GM21515 (cell line): Measurements from ENCODE around the gene CAMK1D.

Source experiments
- ATAC-seq: cut with Tn5 transposase; IDR thresholded peaks from one replicate; pipeline ENCODE4 v1.9.1; 2021; ENCODE audit not compliant: unreplicated experiment

The CAMK1D gene

GRCh38 chr10:12397941-12398340 is 48.6 kb downstream of the CAMK1D start:
- no peak for ATAC-seq

- ATAC-seq, result no peak
Measured at GRCh38 chr10:12400266-12400931, 51.1 kb downstream of the CAMK1D start.

- ATAC-seq, result no peak
Measured at GRCh38 chr10:12401466-12401865, 52.1 kb downstream of the CAMK1D start.

GRCh38 chr10:12403119-12403518 is 53.8 kb downstream of the CAMK1D start:
- no peak for ATAC-seq

- no peak for ATAC-seq
Measured at GRCh38 chr10:12405342-12406320, 56.3 kb downstream of the CAMK1D start.

GRCh38 chr10:12406764-12407400 is 57.5 kb downstream of the CAMK1D start:
- ATAC-seq, result no peak

- no peak for ATAC-seq
Measured at GRCh38 chr10:12408472-12408871, 59.1 kb downstream of the CAMK1D start.

GRCh38 chr10:12409161-12409560 is 59.8 kb downstream of the CAMK1D start:
- ATAC-seq, result no peak

- no peak for ATAC-seq
Measured at GRCh38 chr10:12409613-12410012, 60.3 kb downstream of the CAMK1D start.

GRCh38 chr10:12412666-12413368 is 63.5 kb downstream of the CAMK1D start:
- no peak for ATAC-seq

- no peak for ATAC-seq
Measured at GRCh38 chr10:12413369-12413711, 64.0 kb downstream of the CAMK1D start.

- no peak for ATAC-seq
Measured at GRCh38 chr10:12414278-12414989, 65.1 kb downstream of the CAMK1D start.

GRCh38 chr10:12416344-12417050 is 67.2 kb downstream of the CAMK1D start:
- no peak for ATAC-seq

- ATAC-seq, result no peak
Measured at GRCh38 chr10:12417331-12417730, 68.0 kb downstream of the CAMK1D start.

GRCh38 chr10:12418000-12418399 is 68.7 kb downstream of the CAMK1D start:
- ATAC-seq, result no peak

GRCh38 chr10:12418725-12419261 is 69.4 kb downstream of the CAMK1D start:
- ATAC-seq, result no peak

- ATAC-seq, result no peak
Measured at GRCh38 chr10:12419262-12419847, 70.0 kb downstream of the CAMK1D start.

GRCh38 chr10:12420530-12421120 is 71.3 kb downstream of the CAMK1D start:
- no peak for ATAC-seq

- ATAC-seq, result no peak
Measured at GRCh38 chr10:12422189-12422588, 72.8 kb downstream of the CAMK1D start.
